ENCODE measurements around the gene GAPDH. TPM values are rescaled to one million over a fixed set of nuclear protein-coding genes. Genes with fewer than 3 reads are reported as not detected.

The GAPDH gene
- total RNA-seq, 1 experiment from 2014 or later: 12,621 TPM

GRCh38 chr12:6558014-6558760 lies 23.9 kb downstream of the GAPDH start:
- peak; percentile 62 for DNase-seq (ENCODE audit: low read depth)

- DNase-seq (ENCODE audit: low read depth): no peak
Measured at GRCh38 chr12:6559500-6559899, 25.2 kb downstream of the GAPDH start.

- DNase-seq (ENCODE audit: low read depth): no peak
Measured at GRCh38 chr12:6560501-6561205, 26.3 kb downstream of the GAPDH start.

GRCh38 chr12:6562881-6563280 lies 28.6 kb downstream of the GAPDH start:
- DNase-seq (ENCODE audit: low read depth): no peak

- DNase-seq (ENCODE audit: low read depth): peak; percentile 34
Measured at GRCh38 chr12:6563448-6564050, 29.2 kb downstream of the GAPDH start.

GRCh38 chr12:6567112-6567670 lies 32.9 kb downstream of the GAPDH start:
- peak; percentile 23 for DNase-seq (ENCODE audit: low read depth)

- no peak for DNase-seq (ENCODE audit: low read depth)
Measured at GRCh38 chr12:6569312-6569711, 35.0 kb downstream of the GAPDH start.

- DNase-seq (ENCODE audit: low read depth): no peak
Measured at GRCh38 chr12:6569786-6570185, 35.5 kb downstream of the GAPDH start.

GRCh38 chr12:6570264-6570887 lies 36.1 kb downstream of the GAPDH start:
- DNase-seq (ENCODE audit: low read depth): peak; percentile 40

GRCh38 chr12:6573001-6573400 lies 38.7 kb downstream of the GAPDH start:
- DNase-seq (ENCODE audit: low read depth): no peak

- DNase-seq (ENCODE audit: low read depth): no peak
Measured at GRCh38 chr12:6574576-6575295, 40.4 kb downstream of the GAPDH start.

- DNase-seq (ENCODE audit: low read depth): no peak
Measured at GRCh38 chr12:6575648-6576047, 41.3 kb downstream of the GAPDH start.

GRCh38 chr12:6582196-6582595 lies 47.9 kb downstream of the GAPDH start:
- no peak for DNase-seq (ENCODE audit: low read depth)

GRCh38 chr12:6582959-6583358 lies 48.6 kb downstream of the GAPDH start:
- no peak for DNase-seq (ENCODE audit: low read depth)

- no peak for DNase-seq (ENCODE audit: low read depth)
Measured at GRCh38 chr12:6584293-6584692, 50.0 kb downstream of the GAPDH start.

GRCh38 chr12:6586569-6586968 lies 52.3 kb downstream of the GAPDH start:
- peak; percentile 22 for DNase-seq (ENCODE audit: low read depth)

Small RNA genes within 50 kb of the gene (small RNA-seq; reads per million reads assigned to genes)
- gene SCARNA11: 36.2 reads per million, percentile 94 among the genes with 10 or more reads in this experiment

Other genes starting within 250 kb of the GAPDH start
- gene PLEKHG6, start 223.8 kb upstream of the GAPDH start, total RNA-seq (2014; rRNA removed; shearing (Covaris generic)): 0.07 TPM in 1 of 2 replicates, not detected in the other
- gene TNFRSF1A, start 192.4 kb upstream of the GAPDH start, total RNA-seq (2014; rRNA removed; shearing (Covaris generic)): 124 and 209 TPM in 2 replicates
- 0.11 and 1.8 TPM in 2 replicates for gene SCNN1A, start 159.0 kb upstream of the GAPDH start, total RNA-seq (2014; rRNA removed; shearing (Covaris generic))
- 84.7 and 105 TPM in 2 replicates for gene LTBR, start 150.4 kb upstream of the GAPDH start, total RNA-seq (2014; rRNA removed; shearing (Covaris generic))
- not detected in 2 replicates for gene CD27, start 89.6 kb upstream of the GAPDH start, total RNA-seq (2014; rRNA removed; shearing (Covaris generic))
- 11.6 and 12.9 TPM in 2 replicates for gene TAPBPL, start 82.5 kb upstream of the GAPDH start, total RNA-seq (2014; rRNA removed; shearing (Covaris generic))
- gene VAMP1, start 63.8 kb upstream of the GAPDH start, total RNA-seq (2014; rRNA removed; shearing (Covaris generic)): 3.8 and 5.5 TPM in 2 replicates
- 241 and 261 TPM in 2 replicates for gene MRPL51, start 41.3 kb upstream of the GAPDH start, total RNA-seq (2014; rRNA removed; shearing (Covaris generic))
- 158 and 173 TPM in 2 replicates for gene NCAPD2, start 40.4 kb upstream of the GAPDH start, total RNA-seq (2014; rRNA removed; shearing (Covaris generic))
- 7.7 and 9.5 TPM in 2 replicates for gene IFFO1, start 21.5 kb downstream of the GAPDH start, total RNA-seq (2014; rRNA removed; shearing (Covaris generic))
- 80.0 and 90.1 TPM in 2 replicates for gene NOP2, start 33.8 kb downstream of the GAPDH start, total RNA-seq (2014; rRNA removed; shearing (Covaris generic))
- gene CHD4, start 72.9 kb downstream of the GAPDH start, total RNA-seq (2014; rRNA removed; shearing (Covaris generic)): 348 and 371 TPM in 2 replicates
- 0.27 and 0.29 TPM in 2 replicates for gene LPAR5, start 101.4 kb downstream of the GAPDH start, total RNA-seq (2014; rRNA removed; shearing (Covaris generic))
- not detected in 2 replicates for gene ACRBP, start 112.9 kb downstream of the GAPDH start, total RNA-seq (2014; rRNA removed; shearing (Covaris generic))
- 22.3 and 25.5 TPM in 2 replicates for gene ING4, start 128.6 kb downstream of the GAPDH start, total RNA-seq (2014; rRNA removed; shearing (Covaris generic))
- 28.8 and 42.6 TPM in 2 replicates for gene ZNF384, start 154.9 kb downstream of the GAPDH start, total RNA-seq (2014; rRNA removed; shearing (Covaris generic))
- 0.45 TPM in 1 of 2 replicates, not detected in the other for gene PIANP, start 166.3 kb downstream of the GAPDH start, total RNA-seq (2014; rRNA removed; shearing (Covaris generic))
- 97.5 and 97.6 TPM in 2 replicates for gene COPS7A, start 189.5 kb downstream of the GAPDH start, total RNA-seq (2014; rRNA removed; shearing (Covaris generic))
- gene MLF2, start 218.6 kb downstream of the GAPDH start, total RNA-seq (2014; rRNA removed; shearing (Covaris generic)): 283 and 297 TPM in 2 replicates
- gene PTMS, start 231.8 kb downstream of the GAPDH start, total RNA-seq (2014; rRNA removed; shearing (Covaris generic)): 105 and 148 TPM in 2 replicates
- 0.20 and 2.0 TPM in 2 replicates for gene LAG3, start 238.0 kb downstream of the GAPDH start, total RNA-seq (2014; rRNA removed; shearing (Covaris generic))